ENCODE results near the gene WDR45. TPM values are rescaled to one million over a fixed set of nuclear protein-coding genes. Genes with fewer than 3 reads are reported as not detected.
"Not testable (repeated sequence)": the region's sequence is repeated elsewhere in the genome, so short reads cannot be mapped to it uniquely, and the experiment has no call there.

WDR45 gene
- 10 to 100 TPM; 40.9 to 61.7 (median 48.2) TPM for polyA plus RNA-seq (ENCODE audit: insufficient read depth in 1 of 5, insufficient read length in 5 of 5, low replicate concordance in 1 of 5)
- long read RNA-seq, donor 1, transcript WDR45-207 (11 exons, 1,639 nt): major isoform, 6 of 18 reads
- long read RNA-seq, donor 1, partial matches to known transcripts: 6 of 18 reads
- long read RNA-seq, donor 1, other reads (novel, unspliced or antisense): 0 of 18 reads
- long read RNA-seq, donor 2, transcript WDR45-207 (11 exons, 1,639 nt): major isoform, 6 of 9 reads
- long read RNA-seq, donor 2, partial matches to known transcripts: 0 of 9 reads
- long read RNA-seq, donor 2, other reads (novel, unspliced or antisense): 0 of 9 reads
- long read RNA-seq, donor 3, transcript WDR45-207 (11 exons, 1,639 nt): major isoform, 9 of 12 reads
- long read RNA-seq, donor 3, partial matches to known transcripts: 0 of 12 reads
- long read RNA-seq, donor 3, other reads (novel, unspliced or antisense): 0 of 12 reads
- long read RNA-seq, donor 4, partial matches to known transcripts: 0 of 7 reads
- long read RNA-seq, donor 4, other reads (novel, unspliced or antisense): 0 of 7 reads
- long read RNA-seq, donor 5, transcript WDR45-207 (11 exons, 1,639 nt): major isoform, 7 of 11 reads
- long read RNA-seq, donor 5, partial matches to known transcripts: 0 of 11 reads
- long read RNA-seq, donor 5, other reads (novel, unspliced or antisense): 0 of 11 reads
- long read RNA-seq, donor 6, partial matches to known transcripts: 0 of 5 reads
- long read RNA-seq, donor 6, other reads (novel, unspliced or antisense): 0 of 5 reads
- long read RNA-seq, donor 7, partial matches to known transcripts: 0 of 5 reads
- long read RNA-seq, donor 7, other reads (novel, unspliced or antisense): 0 of 5 reads
- long read RNA-seq, donor 8, partial matches to known transcripts: 0 of 2 reads
- long read RNA-seq, donor 8, other reads (novel, unspliced or antisense): 0 of 2 reads

DNA sequence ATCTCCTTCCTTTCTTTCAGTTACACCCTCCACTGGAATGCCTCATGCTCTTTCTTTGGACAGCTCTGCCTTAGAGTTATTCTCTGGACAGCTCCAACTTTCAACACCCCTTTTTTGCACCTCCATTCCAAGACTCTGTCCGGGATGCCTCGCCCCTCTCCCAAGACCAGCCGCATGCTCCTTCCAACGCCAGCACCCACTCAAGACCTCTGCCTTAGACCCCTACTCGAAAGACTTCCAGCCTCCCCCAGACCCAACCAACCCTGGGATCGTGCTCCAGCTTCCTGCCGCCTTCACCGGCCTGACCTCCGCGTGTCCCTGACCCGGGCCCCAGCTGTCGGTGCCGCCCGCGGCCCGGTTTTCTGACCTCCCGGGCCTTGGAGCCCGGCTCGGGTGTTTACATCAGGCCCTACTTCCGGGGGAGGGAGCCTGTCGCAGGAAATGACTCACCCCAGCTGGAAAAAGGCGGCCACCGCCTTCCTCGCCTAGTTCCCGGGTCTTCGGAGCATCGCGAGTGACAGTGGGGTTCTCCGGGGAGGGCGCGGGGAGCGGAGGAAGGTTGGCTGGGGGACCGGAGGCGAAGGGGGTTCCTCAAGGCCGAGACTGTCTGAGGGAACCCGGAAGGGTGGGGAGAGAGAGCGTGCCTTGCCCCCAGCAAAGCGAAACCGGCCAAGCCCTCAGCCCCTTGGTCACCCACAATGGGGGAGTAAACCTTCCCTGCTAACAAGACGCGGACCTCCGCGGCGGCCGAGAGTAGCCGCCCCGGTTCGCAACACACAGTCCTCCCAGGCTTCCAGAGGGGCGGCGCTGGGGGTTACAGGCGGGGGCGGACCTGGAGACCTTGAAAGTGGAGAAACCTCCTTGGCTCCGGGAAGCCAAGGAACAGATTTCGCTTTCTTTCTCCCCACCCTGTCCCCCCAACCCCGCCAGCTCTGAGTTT lies at the start of gene WDR45:
Gene WDR45 (minus strand): TSS at position 399 of the 940 bp plus-strand sequence. CDS start 1,792 bp downstream, outside the sequence.
- DNase-seq: peak; percentile 70 to 74

DNA sequence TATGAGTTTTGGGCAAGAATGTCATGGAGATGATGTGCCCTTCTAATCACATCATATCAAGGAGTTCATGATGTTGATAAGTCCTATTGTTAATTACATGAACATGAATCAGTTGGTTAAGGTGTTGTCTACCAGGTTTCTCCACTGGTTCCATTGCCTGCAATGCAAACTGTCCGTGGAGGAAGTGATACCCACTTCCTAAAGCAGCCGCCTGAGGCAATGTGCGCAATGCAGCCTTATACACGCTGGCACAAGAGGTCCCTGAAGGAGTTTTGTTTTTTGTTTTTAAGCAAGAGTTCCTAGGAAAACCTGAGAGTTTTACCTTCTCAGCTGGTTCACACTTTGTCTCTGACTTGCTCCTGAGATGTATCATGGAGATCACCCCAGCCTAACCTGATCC lies 49.7 kb upstream of the WDR45 start:
- DNase-seq: no peak

DNA sequence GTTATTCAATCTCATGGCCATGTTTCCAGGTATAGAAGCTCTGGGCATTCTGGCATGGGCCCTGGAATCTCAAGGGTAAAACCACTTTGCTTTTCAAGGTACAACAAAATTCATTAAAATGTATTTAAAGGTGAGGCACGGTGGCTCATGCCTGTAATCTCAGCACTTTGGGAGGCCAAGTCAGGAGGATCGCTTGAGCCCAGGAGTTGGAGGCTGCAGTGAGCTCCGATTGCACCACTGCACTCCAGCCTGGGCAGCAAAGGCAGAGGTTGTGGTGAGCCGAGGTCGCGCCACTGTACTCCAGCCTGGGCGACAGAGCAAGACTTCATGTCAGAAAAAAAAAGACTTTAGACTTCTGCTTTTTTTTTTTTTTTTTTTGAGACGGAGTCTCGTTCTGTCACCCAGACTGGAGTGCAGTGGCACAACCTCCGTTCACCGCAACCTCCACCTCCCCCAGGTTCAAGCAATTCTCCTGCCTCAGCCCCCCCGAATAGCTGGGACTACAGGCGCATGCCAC lies 48.1 kb upstream of the WDR45 start:
- DNase-seq: not testable (repeated sequence)

DNA sequence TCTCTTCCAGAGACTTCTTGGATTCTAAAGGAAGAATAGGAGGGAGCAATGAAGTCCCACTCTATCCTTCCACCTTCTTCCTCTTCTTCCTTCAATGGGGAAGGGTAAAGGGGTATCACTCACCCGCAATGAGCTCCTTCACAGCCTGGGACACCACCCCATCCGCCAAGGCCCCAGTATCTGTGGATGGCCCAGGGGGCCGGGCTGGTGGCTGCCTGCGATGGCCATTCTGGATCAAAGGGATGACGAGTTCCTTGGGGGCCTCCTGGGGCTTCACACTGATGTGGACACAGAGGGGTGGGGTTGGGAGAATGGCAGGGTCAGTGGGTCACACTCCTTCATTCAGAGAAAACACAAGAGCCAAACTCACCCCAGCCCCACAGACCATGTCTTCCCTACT lies 42.8 kb upstream of the WDR45 start:
- no peak for DNase-seq

DNA sequence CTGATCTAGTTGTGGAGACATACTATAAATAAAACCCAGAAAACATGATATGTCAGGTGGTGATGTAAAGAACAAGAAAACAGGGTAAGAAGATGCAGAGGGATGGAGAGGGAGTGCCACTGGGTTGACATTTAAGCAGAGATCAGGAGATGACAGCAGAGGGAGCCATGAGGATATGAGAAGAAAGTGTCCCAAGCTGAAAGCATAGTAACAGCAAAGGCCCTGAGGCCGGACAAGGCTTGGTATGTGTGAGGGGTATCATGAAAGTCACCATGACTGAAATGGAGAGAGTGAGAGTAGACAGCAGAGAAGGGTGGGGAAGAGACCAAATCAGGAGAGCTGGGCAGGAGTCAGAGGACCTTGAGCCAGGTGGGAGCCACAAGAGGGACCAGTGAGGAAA lies 40.4 kb upstream of the WDR45 start:
- no peak for DNase-seq

DNA sequence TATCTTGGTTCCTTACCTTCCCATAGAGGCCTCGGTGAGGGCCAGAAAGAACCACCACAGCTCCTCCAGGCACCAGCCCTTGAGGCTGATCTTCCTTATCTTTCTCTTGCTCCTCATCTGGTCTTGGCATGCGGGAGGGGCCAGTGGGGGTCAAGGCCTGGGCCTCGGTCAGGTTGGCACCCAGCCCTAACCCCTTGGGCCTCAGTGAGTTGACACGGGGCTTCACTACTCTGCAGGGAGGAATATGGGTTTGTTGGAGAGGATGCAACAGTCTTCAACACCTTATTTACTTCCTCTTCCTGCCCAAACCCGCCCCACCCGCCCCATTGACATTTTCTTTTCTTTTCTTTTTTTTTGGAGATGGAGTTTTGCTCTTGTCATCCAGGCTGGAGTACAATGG lies 37.9 kb upstream of the WDR45 start:
- no peak for DNase-seq

DNA sequence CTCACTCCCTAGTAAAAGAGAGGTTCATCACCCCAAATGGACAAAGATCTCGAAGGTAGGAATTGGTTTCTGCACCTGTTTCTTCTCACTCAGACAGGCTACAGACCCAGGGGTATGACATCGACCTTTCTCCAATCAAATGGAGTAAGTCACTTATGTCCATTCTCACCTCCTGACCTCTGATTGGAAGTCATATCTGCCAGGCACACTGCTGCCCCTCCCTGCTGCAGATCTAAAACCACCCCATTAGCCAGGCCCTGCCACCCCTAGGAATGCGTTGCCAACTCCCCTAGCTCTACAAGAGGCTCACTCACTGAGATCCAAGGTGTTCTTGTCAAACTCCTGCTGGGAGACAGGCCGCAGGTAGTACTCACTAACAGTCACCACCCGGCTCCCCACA lies 37.0 kb upstream of the WDR45 start:
- DNase-seq: no peak

DNA sequence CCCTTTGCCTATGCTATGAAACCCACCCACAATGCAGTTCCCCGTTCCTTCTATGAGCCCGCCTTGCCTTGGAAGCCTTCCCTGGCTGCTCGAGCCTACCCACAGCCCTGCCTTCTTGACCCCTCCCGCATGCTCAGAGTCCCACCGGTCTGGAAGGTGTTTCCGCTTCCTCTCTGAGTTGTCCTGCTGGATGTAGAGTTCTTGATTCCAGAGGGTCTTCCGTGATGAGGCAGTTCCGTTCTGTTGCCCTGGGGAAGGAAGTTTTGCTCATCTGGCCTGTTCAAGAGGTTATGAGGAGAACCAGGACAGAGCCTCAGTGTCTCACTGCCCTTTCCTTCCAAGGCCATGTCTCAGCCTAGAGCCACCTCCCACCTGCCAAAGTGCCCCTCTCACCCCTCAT lies 36.4 kb upstream of the WDR45 start:
- DNase-seq: no peak

DNA sequence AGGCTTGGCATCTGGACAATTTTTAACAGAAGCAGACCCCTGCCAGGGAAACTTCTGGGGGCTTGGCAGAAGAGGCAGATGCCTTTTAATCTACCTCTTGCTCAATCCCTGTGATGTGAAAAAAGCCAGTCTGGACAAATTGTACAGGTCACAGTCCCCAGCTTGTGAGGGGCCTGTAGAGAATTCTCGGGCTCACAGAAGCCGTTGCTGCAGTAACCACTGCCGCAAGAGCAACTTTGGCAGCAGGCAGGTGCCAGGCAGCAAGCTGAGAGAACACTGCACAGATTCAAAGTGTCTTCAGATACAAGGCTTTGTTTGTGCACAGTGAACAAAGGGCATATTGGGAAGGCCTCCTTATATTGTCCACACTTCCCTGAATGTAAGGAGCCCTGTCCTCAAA lies 32.1 kb upstream of the WDR45 start:
- no peak for DNase-seq

DNA sequence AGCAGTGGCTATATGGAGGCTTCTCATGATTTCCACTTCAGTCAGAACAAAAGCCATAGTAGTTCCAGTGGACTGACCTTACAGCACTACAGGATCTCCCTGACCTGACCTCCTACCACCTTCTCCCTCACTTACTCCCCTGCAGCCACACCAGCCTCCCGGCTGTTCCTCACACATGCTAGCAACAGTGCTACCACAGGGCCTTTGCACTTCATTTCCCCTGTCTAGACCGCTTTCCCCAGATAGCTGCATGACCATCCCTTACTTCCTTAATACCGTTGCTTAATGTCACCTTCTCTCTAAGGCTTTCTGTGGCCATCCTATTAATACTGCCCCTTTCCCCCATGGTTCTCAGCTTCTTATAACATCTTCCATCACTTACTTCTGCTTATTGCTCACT lies 30.7 kb upstream of the WDR45 start:
- DNase-seq: no peak

DNA sequence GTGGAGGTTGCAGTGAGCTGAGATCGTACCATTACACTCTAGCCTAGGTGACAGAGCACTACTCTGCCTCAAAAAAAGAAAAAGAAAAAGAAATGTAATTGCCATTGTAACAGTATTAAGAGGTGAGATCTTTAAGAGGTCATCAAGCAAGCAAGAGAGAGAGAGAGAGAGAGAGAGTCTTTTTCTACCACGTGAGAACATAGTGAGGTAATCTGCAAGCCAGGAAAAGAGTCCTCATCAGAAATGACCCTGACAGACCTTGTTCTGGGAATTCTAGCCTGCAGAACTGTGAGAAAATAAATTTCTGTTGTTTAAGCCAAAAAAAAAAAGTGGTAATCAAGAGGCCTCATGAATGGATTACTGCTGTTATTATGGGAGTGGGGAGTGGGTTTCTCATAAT lies 29.0 kb upstream of the WDR45 start:
- no peak for DNase-seq

DNA sequence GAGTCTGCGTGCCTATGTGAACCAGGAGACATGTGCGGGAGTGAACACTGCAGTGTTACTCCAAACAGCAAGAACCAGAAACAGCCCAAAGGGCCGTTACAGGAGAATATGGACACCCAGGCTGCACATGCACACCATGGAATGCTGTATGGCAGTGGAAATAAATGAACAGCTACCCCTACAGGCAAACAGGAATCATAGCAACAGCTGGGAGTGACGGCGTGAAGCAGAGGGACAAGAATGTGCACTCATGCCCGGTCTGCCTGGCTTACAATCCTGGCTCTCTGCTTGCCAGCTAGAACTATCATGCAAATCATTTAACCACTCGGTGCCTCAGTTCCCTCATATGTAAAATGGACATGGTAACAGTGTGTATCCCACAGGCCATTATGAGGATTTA lies 27.2 kb upstream of the WDR45 start:
- no peak for DNase-seq

DNA sequence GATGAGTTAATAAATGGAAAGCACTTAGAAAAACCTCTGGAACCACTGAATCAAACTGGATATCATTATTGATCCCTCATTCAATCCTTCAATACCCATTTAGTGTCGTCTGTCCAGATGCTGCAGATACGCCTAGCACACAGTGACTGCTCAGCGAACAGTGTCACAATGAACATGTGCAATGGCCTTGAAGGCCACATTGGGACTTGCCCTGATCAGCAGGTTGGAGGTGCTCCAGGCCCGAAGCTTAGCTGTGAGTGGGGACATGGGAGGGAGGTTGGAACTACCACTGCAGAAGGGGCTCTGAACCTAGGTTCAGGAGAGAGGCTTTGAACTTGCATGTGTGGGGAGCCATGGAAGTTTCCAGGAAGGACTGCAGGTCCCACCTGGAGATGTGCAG lies 26.6 kb upstream of the WDR45 start:
- no peak for DNase-seq

DNA sequence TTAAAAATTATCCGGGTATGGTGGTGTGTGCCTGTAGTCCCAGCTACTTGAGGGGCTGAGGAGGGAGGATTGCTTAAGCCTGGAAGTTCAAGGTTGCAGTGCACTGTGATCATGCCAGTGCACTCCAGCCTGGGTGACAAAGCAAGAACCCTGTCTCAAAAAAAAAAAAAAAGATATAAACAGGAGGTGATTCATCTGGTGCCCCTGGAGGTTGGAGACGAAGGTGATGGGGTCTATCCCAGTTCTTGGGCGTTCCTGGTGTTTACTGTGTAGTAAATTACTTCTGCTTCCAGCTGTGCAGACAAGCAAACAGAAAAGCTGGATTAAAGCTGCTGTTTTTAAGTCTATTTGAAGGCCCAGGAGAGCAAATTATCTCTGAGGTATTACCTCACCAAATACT lies 23.9 kb upstream of the WDR45 start:
- DNase-seq: no peak

DNA sequence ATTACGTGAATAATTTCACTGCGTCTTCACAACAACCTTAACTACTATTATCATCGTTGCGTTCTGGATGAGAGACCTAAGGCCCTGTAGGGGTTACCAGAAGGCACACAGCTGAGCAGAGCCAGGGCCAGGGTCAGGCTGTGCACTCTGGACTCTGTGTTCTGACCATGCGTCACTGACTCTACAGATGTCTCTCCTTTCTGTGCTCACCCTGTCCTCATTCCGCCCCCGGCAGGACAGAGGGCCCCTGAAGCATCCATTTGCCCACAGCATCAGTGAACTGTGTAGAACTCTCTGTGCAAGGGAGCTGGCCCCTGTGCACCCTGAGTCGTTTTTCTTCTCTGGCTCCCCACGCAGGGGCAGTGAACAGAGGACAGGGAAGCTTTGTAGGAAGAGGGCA lies 22.5 kb upstream of the WDR45 start:
- DNase-seq: no peak

DNA sequence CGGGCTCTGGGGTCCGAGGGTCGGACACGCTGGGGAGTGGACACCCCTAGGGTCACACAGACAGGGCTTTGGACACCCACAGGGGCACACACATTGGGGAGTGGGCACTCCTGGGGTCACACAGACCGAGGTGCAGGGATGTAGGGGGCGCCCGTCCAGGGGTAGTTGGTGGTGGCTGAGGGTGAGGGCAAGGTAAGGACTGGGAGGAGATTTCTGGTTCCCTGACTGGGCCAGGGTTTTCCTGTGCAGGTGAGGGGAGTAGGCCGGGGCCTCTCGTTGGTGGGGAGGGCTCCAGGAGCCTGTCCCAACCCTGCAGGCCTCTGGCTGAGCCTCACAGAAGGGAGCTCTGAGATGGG lies 21.9 kb upstream of the WDR45 start:
- DNase-seq: no peak

DNA sequence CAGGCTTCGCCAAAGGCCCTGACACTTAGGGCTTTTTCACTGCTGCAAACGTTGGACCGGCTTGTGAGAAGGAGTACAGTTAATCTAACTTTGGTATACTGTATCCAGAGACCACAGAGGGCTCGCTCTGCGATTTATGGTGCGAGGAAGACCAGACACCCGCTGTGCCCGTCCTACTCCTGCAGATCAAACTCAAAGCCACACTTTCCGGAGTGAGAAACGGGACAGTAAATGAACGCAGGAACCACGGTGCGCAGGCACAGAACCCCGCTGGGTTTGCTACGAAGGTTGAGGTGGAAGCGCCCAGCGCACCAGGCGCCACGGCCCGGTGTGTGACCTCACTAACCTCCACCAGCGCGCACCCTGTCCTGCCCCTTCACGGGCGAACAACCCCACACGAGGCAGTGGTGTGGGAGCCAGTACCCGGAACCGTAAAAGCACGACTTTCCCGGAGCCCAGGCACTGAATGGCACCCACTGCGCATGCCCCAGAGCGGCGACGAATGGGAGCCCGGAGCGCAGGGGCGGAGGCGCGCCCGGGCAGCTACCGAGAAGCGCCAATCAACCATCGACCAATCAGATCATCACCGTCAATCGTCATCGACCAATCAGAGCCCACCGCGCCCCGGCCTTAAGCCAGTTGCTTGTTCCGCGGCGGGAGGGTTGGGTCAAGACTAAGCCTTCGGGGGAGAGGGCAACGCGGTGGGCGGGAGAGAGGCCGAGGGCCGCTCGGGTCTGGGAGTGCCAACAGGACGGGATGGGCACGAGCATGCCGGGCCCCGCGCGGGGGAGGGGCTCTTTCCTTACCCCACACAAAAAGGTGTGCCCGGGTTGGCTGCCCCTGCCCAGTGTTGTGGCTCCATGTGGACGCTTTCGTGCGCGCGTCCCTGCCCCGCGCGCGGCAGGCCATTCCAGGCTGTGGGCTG lies 21.3 kb upstream of the WDR45 start:
- DNase-seq: peak; percentile 86 to 87

DNA sequence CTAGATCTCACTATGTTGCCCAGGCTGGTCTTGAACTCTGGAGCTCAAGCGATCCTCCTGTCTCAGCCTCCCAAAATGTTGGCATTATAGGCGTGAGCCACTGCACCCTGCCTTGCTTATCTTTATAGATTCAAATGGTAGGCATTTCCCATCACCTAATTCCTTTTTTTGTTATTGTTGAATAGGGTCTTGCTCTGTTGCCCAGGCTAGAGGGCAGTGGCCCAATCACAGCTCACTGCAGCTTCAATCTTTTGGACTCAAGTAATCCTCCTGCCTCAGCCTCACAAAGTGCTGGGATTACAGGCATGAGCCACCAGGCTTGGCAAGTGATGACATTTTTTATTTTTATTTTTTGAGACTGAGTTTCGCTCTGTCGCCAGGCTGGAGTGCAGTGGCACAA lies 16.7 kb upstream of the WDR45 start:
- no peak for DNase-seq

DNA sequence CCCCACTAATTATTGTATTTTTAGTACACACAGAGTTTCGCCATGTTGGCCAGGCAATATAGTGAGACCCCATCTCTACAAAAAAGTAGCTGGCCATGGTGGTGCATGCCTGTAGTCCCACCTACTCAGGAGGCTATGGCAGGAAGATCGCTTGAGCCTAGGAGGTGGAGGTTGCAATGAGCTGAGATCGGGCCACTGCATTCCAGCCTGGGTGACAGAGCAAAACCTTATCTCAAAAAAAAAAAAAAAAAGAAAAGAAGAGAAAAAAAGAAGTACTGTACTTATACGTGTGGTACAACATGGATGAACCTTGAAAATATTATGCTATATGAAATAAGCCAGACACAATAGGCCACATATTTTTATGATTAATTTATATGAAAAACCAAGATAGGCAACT lies 9.9 kb upstream of the WDR45 start:
- DNase-seq: no peak

DNA sequence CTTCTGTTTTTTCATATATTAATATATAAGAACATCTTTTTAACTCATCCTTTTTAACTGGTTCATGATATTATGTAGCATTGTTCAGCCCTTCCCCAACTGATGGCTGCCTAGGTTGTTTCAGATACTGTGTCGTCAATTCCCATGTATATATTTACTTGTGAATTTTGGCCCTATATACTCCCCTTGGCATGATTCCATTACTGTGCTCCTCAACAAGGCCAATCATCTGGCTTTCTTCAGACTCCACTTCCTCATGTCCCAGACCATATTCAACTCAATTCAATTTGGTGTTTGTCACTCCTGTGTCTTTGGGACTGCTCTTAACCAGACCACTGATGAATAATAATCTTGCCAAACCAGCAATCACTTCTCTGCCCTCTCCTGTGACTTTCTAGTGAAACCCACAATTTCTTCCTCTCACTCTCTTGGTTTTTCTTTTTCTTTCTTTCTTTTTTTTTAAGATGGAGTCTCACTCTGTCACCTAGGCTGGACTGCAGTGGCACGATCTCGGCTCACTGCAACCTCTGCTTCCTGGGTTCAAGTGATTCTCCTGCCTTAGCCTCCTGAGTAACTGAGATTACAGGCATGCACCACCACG lies 2.7 kb upstream of the WDR45 start:
- DNase-seq: no peak
